WTC11 (cell line): ENCODE results near the gene CYTH3. TPM values are rescaled to one million over a fixed set of nuclear protein-coding genes. Genes with fewer than 3 reads are reported as not detected.
"Not testable (repeated sequence)": the region's sequence is repeated elsewhere in the genome, so short reads cannot be mapped to it uniquely, and the experiment has no call there.

Experiments
- ATAC-seq: fragments of 200-7000 bp; cut with Tn5 transposase; 2 replicates; pipeline ENCODE4 v1.10.0; 2021; ENCODE audit warnings: mild to moderate bottlenecking, moderate library complexity
- CTCF ChIA-PET: fragments of 300-600 bp; sonication (Branson Sonifier 250); formaldehyde crosslinking; loops from one replicate; lab custom pipeline; 2021; ENCODE audit warnings: antibody characterized with exemption; lab: Charles Lee
- POLR2A ChIA-PET: fragments of 350-600 bp; sonication (Branson Sonifier 250); formaldehyde crosslinking; loops from one replicate; lab custom pipeline; 2021; ENCODE audit warnings: antibody characterized with exemption; lab: Charles Lee
- DNase-seq: peaks from one replicate; pipeline ENCODE4 v3.0.0; 2021; ENCODE audit warnings: low spot score
- H3K27ac Mint-ChIP-seq: 2 replicates; pipeline ENCODE4 v1.8.0; 2021; ENCODE audit warnings: mixed read lengths
- H3K27me3 Mint-ChIP-seq: 2 replicates; pipeline ENCODE4 v1.8.0; 2021; ENCODE audit warnings: low read depth, mild to moderate bottlenecking, moderate library complexity, mixed read lengths
- H3K36me3 Mint-ChIP-seq: 2 replicates; pipeline ENCODE4 v1.8.0; 2021; ENCODE audit warnings: mixed read lengths
- H3K4me1 Mint-ChIP-seq: 2 replicates; pipeline ENCODE4 v1.8.0; 2022; ENCODE audit warnings: mixed read lengths
- H3K4me3 Mint-ChIP-seq: 2 replicates; pipeline ENCODE4 v1.8.0; 2021; ENCODE audit warnings: mild to moderate bottlenecking, moderate library complexity, mixed read lengths
- H3K9me3 Mint-ChIP-seq: 2 replicates; pipeline ENCODE4 v1.8.0; 2021; ENCODE audit warnings: mixed read lengths
- ESRRA ChIP-seq: sonication (generic); formaldehyde crosslinking; IDR thresholded peaks from 2 replicates; pipeline ENCODE4 v1.8.1; 2022; ENCODE audit warnings: mild to moderate bottlenecking, missing genetic modification reagents, borderline replicate concordance
- GRHL2 ChIP-seq: fragments of 250-450 bp; sonication (Bioruptor Pico); IDR thresholded peaks from 2 replicates; pipeline ENCODE4 v1.8.0; 2022; ENCODE audit warnings: mild to moderate bottlenecking, moderate library complexity; ENCODE audit not compliant: insufficient replicate concordance, severe bottlenecking
- GTF2I ChIP-seq: fragments of 250-450 bp; sonication (Bioruptor Pico); conservative IDR thresholded peaks from 2 replicates; pipeline ENCODE4 v1.4.0; 2021; ENCODE audit warnings: mild to moderate bottlenecking
- MXD4 ChIP-seq: fragments of 250-450 bp; sonication (Bioruptor Pico); IDR thresholded peaks from 2 replicates; pipeline ENCODE4 v1.8.0; 2021; ENCODE audit warnings: mild to moderate bottlenecking, moderate library complexity, borderline replicate concordance
- NR2C2 ChIP-seq: sonication (generic); formaldehyde crosslinking; IDR thresholded peaks from 2 replicates; pipeline ENCODE4 v1.8.0; 2022; ENCODE audit warnings: mild to moderate bottlenecking, missing genetic modification reagents
- ZNF232 ChIP-seq: sonication (generic); formaldehyde crosslinking; IDR thresholded peaks from 2 replicates; pipeline ENCODE4 v1.8.0; 2022; ENCODE audit warnings: mild to moderate bottlenecking, missing genetic modification reagents
- ZNF396 ChIP-seq: fragments of 250-450 bp; sonication (Bioruptor Pico); IDR thresholded peaks from 2 replicates; pipeline ENCODE4 v1.8.0; 2021; ENCODE audit warnings: mild to moderate bottlenecking, moderate library complexity, borderline replicate concordance
- total RNA-seq: library from RNA; stranded (reverse); gene quantifications from 3 replicates; pipeline ENCODE4 v1.2.3, GENCODE V29; 2021
- TF ChIP-seq, protein P1 (sequence below): sonication (generic); formaldehyde crosslinking; IDR thresholded peaks from 2 replicates; pipeline ENCODE4 v1.8.0; 2022; ENCODE audit warnings: missing genetic modification reagents
- TF ChIP-seq, protein P2 (sequence below): fragments of 250-450 bp; sonication (Bioruptor Pico); IDR thresholded peaks from 2 replicates; pipeline ENCODE4 v2.1.2; 2022; ENCODE audit warnings: mild to moderate bottlenecking, moderate library complexity
- TF ChIP-seq, protein P3 (sequence below): sonication (generic); formaldehyde crosslinking; IDR thresholded peaks from 2 replicates; pipeline ENCODE4 v1.8.0; 2023; ENCODE audit warnings: mild to moderate bottlenecking, missing genetic modification reagents
- TF ChIP-seq, protein P4 (sequence below): sonication (generic); formaldehyde crosslinking; IDR thresholded peaks from 2 replicates; pipeline ENCODE4 v1.8.1; 2022; ENCODE audit warnings: missing genetic modification reagents, borderline replicate concordance
- TF ChIP-seq, protein P5 (sequence below): sonication (generic); formaldehyde crosslinking; IDR thresholded peaks from 2 replicates; pipeline ENCODE4 v1.8.0; 2022; ENCODE audit warnings: mild to moderate bottlenecking, missing genetic modification reagents
- TF ChIP-seq, protein P6 (sequence below): fragments of 250-450 bp; sonication (Bioruptor Pico); IDR thresholded peaks from 2 replicates; pipeline ENCODE4 v1.9.0; 2021; ENCODE audit warnings: mild to moderate bottlenecking

CYTH3 gene
- total RNA-seq, 1 experiment from 2014 or later: 13.2 TPM

- DNase-seq (no peak), ATAC-seq (no peak)
- POLR2A ChIA-PET: no interaction called here
- Mint-ChIP-seq H3K27ac (no peak overlapping the region), H3K4me1 (no peaks in the 10 kb centered on the region), H3K36me3 (no peaks in the 10 kb centered on the region), H3K27me3 (no peaks in the 10 kb centered on the region), H3K4me3 (no peak overlapping the region), H3K9me3 (peaks cover 9% of the 10 kb centered on the region; the same call in 1 of the 2 replicates)
- TF ChIP-seq, protein P1, sequence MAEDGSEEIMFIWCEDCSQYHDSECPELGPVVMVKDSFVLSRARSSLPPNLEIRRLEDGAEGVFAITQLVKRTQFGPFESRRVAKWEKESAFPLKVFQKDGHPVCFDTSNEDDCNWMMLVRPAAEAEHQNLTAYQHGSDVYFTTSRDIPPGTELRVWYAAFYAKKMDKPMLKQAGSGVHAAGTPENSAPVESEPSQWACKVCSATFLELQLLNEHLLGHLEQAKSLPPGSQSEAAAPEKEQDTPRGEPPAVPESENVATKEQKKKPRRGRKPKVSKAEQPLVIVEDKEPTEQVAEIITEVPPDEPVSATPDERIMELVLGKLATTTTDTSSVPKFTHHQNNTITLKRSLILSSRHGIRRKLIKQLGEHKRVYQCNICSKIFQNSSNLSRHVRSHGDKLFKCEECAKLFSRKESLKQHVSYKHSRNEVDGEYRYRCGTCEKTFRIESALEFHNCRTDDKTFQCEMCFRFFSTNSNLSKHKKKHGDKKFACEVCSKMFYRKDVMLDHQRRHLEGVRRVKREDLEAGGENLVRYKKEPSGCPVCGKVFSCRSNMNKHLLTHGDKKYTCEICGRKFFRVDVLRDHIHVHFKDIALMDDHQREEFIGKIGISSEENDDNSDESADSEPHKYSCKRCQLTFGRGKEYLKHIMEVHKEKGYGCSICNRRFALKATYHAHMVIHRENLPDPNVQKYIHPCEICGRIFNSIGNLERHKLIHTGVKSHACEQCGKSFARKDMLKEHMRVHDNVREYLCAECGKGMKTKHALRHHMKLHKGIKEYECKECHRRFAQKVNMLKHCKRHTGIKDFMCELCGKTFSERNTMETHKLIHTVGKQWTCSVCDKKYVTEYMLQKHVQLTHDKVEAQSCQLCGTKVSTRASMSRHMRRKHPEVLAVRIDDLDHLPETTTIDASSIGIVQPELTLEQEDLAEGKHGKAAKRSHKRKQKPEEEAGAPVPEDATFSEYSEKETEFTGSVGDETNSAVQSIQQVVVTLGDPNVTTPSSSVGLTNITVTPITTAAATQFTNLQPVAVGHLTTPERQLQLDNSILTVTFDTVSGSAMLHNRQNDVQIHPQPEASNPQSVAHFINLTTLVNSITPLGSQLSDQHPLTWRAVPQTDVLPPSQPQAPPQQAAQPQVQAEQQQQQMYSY: no peak
- CTCF ChIA-PET: interaction anchor here (0.7 kb wide), 1 partner anchor 13 kb away, joined by 3 read pairs; no protein-coding TSS in a partner anchor
Observed at GRCh38 chr7:6306471-6306870, 34.0 kb upstream of the CYTH3 start.

DNA sequence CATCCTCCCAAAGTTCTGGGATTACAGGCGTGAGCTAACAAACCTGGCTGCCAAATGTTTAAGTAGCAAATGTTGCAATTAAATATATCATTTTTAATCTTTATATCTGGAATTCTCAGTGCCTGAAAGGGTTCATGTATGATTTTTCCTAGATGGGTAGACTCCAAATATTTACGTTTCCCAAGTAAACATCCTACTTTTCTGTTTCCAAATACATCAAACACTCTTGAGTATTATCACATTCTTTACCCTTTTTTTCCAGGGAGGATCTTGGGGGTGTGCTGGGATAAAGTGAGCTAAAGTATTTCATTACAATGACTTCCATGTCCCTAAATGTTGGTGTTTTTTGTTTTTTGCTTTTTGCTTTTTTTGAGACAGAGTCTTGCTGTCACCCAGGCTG is 32.9 kb upstream of the CYTH3 start:
- ChIA-PET POLR2A (no interaction called here), CTCF (interaction anchor here (0.6 to 1.3 kb wide), 2 partner anchors 141 to 441 kb away, joined by 3 read pairs; no protein-coding TSS in a partner anchor)
- H3K9me3 Mint-ChIP-seq: peaks cover 5% of the 10 kb centered on the region; the same call in 1 of the 2 replicates

GRCh38 chr7:6301446-6301845 is 29.0 kb upstream of the CYTH3 start:
- H3K27ac Mint-ChIP-seq, POLR2A ChIA-PET, H3K27me3 Mint-ChIP-seq, ATAC-seq, H3K4me3 Mint-ChIP-seq, H3K4me1 Mint-ChIP-seq, H3K36me3 Mint-ChIP-seq, DNase-seq, H3K9me3 Mint-ChIP-seq, CTCF ChIA-PET: not testable (repeated sequence)

More for the DNA sequence above, 32.9 kb upstream of the CYTH3 start:
- TF ChIP-seq, protein P2, sequence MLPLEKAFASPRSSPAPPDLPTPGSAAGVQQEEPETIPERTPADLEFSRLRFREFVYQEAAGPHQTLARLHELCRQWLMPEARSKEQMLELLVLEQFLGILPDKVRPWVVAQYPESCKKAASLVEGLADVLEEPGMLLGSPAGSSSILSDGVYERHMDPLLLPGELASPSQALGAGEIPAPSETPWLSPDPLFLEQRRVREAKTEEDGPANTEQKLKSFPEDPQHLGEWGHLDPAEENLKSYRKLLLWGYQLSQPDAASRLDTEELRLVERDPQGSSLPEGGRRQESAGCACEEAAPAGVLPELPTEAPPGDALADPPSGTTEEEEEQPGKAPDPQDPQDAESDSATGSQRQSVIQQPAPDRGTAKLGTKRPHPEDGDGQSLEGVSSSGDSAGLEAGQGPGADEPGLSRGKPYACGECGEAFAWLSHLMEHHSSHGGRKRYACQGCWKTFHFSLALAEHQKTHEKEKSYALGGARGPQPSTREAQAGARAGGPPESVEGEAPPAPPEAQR (CRISPR knock-in tag): no peak
- TF ChIP-seq ZNF396: no peak
- no peak for TF ChIP-seq NR2C2
- TF ChIP-seq, protein P3, sequence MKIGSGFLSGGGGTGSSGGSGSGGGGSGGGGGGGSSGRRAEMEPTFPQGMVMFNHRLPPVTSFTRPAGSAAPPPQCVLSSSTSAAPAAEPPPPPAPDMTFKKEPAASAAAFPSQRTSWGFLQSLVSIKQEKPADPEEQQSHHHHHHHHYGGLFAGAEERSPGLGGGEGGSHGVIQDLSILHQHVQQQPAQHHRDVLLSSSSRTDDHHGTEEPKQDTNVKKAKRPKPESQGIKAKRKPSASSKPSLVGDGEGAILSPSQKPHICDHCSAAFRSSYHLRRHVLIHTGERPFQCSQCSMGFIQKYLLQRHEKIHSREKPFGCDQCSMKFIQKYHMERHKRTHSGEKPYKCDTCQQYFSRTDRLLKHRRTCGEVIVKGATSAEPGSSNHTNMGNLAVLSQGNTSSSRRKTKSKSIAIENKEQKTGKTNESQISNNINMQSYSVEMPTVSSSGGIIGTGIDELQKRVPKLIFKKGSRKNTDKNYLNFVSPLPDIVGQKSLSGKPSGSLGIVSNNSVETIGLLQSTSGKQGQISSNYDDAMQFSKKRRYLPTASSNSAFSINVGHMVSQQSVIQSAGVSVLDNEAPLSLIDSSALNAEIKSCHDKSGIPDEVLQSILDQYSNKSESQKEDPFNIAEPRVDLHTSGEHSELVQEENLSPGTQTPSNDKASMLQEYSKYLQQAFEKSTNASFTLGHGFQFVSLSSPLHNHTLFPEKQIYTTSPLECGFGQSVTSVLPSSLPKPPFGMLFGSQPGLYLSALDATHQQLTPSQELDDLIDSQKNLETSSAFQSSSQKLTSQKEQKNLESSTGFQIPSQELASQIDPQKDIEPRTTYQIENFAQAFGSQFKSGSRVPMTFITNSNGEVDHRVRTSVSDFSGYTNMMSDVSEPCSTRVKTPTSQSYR (CRISPR knock-in tag): no peak
- no peak for TF ChIP-seq GTF2I (CRISPR knock-in tag)
- TF ChIP-seq GRHL2 (CRISPR knock-in tag): no peak
- no peak for TF ChIP-seq ZNF232 (CRISPR knock-in tag)
- TF ChIP-seq, protein P4, sequence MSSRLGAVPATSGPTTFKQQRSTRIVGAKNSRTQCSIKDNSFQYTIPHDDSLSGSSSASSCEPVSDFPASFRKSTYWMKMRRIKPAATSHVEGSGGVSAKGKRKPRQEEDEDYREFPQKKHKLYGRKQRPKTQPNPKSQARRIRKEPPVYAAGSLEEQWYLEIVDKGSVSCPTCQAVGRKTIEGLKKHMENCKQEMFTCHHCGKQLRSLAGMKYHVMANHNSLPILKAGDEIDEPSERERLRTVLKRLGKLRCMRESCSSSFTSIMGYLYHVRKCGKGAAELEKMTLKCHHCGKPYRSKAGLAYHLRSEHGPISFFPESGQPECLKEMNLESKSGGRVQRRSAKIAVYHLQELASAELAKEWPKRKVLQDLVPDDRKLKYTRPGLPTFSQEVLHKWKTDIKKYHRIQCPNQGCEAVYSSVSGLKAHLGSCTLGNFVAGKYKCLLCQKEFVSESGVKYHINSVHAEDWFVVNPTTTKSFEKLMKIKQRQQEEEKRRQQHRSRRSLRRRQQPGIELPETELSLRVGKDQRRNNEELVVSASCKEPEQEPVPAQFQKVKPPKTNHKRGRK (CRISPR knock-in tag): no peak
- TF ChIP-seq, protein P5, sequence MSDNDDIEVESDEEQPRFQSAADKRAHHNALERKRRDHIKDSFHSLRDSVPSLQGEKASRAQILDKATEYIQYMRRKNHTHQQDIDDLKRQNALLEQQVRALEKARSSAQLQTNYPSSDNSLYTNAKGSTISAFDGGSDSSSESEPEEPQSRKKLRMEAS (CRISPR knock-in tag): no peak
- no peak for TF ChIP-seq ESRRA (CRISPR knock-in tag)
- TF ChIP-seq, protein P6, sequence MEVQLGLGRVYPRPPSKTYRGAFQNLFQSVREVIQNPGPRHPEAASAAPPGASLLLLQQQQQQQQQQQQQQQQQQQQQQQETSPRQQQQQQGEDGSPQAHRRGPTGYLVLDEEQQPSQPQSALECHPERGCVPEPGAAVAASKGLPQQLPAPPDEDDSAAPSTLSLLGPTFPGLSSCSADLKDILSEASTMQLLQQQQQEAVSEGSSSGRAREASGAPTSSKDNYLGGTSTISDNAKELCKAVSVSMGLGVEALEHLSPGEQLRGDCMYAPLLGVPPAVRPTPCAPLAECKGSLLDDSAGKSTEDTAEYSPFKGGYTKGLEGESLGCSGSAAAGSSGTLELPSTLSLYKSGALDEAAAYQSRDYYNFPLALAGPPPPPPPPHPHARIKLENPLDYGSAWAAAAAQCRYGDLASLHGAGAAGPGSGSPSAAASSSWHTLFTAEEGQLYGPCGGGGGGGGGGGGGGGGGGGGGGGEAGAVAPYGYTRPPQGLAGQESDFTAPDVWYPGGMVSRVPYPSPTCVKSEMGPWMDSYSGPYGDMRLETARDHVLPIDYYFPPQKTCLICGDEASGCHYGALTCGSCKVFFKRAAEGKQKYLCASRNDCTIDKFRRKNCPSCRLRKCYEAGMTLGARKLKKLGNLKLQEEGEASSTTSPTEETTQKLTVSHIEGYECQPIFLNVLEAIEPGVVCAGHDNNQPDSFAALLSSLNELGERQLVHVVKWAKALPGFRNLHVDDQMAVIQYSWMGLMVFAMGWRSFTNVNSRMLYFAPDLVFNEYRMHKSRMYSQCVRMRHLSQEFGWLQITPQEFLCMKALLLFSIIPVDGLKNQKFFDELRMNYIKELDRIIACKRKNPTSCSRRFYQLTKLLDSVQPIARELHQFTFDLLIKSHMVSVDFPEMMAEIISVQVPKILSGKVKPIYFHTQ (CRISPR knock-in tag): no peak
- no peak for TF ChIP-seq MXD4 (CRISPR knock-in tag)
- TF ChIP-seq, all 79 proteins: peak for 0
- no peak overlapping the region for H3K4me3 Mint-ChIP-seq
- H3K36me3 Mint-ChIP-seq: no peaks in the 10 kb centered on the region
- H3K27ac Mint-ChIP-seq: no peak overlapping the region
- ATAC-seq (no peak), DNase-seq (no peak)
- no peaks in the 10 kb centered on the region for H3K27me3 Mint-ChIP-seq
- H3K4me1 Mint-ChIP-seq: no peaks in the 10 kb centered on the region
